C4-2B (cell line): ENCODE data around the gene VANGL1.

Experiments
- CTCF ChIP-seq: fragments of 450-650 bp; conservative IDR thresholded peaks from 2 replicates; pipeline ENCODE4 v1.5.1; 2017; ENCODE audit warnings: mild to moderate bottlenecking
- ZFX ChIP-seq: fragments of 450-650 bp; IDR thresholded peaks from 2 replicates; pipeline ENCODE4 v1.6.1; 2017

- TF ChIP-seq CTCF (no peak), ZFX (no peak)
Measured at GRCh38 chr1:115647047-115647446, 5.3 kb downstream of the VANGL1 start.
